ENCODE results near the gene BAAT.

Gene BAAT

GRCh38 chr9:101311758-101312420 is 72.9 kb downstream of the BAAT start:
- peak in 3 of 6 experiments; percentile 31 to 62 (median 59) for DNase-seq

GRCh38 chr9:101311191-101311590 is 73.6 kb downstream of the BAAT start:
- DNase-seq, result no peak
